HG03103 (cell line): ENCODE data around the gene TIGD7.
A peak's percentile ranks its signal among the peaks of the same experiment; 100 is the strongest.

Source experiments
- ATAC-seq: cut with Tn5 transposase; IDR thresholded peaks from one replicate; pipeline ENCODE4 v1.9.1; 2021; ENCODE audit warnings: low read depth; ENCODE audit not compliant: unreplicated experiment

TIGD7 gene

GRCh38 chr16:3305109-3306068 lies at the start of gene TIGD7, which contains the start of gene ZNF75A:
Gene TIGD7, minus strand, starts transcription at chr16:3305430. Its CDS starts 4,816 bp downstream, at chr16:3300614.
Gene ZNF75A, plus strand, starts transcription at chr16:3305497. Its CDS starts 2,932 bp downstream, at chr16:3308429.
- ATAC-seq: peak; percentile 79

DNA sequence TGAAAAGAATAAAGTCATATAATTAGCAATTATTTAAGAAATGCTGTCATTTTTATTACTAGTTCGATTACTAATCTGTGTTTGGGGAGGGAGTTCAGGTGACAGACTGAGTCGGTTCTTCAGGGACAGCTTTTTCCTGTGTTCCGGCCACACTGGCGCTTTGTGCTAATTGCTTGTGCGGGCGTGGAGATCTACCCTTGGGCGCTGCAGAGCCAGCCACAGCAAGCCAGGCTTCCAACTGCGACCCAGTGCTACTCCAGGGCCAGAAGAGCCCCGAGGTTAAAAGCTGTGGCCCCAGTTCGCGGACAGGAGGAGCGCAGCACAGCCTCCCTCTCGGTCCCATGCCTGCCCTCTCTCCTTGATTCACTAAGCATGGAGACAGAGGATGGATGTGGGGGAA lies 43.9 kb upstream of the TIGD7 start:
- ATAC-seq: no peak

- no peak for ATAC-seq
Measured at GRCh38 chr16:3348547-3349167, 43.4 kb upstream of the TIGD7 start.

GRCh38 chr16:3347586-3347985 lies 42.4 kb upstream of the TIGD7 start:
- ATAC-seq: no peak

DNA sequence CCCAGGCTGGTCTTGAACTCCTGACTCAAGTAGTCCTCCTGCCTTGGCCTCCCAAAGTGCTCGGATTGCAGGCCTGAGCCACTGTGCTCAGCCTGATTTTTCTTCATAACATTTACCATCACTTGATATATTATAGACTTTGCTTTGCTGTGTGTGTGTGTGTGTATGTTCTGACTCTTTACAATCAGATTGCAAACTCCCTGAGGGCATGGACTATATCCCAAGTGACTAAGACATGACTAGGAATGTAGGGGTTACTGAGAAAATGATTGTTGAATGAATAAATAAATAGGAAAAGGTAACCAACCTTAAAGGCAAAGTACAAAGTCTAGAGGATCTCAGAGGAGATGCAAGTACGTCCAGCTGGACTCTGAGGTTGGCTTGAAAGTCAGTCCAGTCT lies 40.8 kb upstream of the TIGD7 start:
- no peak for ATAC-seq

DNA sequence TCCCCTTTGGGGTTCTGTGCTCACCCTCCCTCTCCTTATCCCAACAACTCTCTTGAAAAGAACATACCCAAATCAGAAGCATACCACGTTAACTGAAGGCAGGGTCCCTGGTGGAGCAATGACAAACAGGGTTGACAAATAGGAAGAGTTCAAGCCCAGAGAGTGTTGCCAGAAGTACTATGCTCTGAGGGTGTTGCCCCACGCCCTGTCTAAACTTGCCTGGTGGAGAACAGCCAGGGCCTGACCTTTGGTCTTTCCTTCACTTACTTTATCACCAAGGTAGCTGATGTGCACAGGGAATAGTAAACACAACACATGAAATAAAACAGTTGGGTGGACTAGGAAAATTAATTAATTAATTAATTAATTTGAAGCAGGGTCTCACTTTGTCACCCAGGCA lies 23.4 kb upstream of the TIGD7 start:
- ATAC-seq: no peak

- ATAC-seq: no peak
Measured at GRCh38 chr16:3328104-3328503, 22.9 kb upstream of the TIGD7 start.

DNA sequence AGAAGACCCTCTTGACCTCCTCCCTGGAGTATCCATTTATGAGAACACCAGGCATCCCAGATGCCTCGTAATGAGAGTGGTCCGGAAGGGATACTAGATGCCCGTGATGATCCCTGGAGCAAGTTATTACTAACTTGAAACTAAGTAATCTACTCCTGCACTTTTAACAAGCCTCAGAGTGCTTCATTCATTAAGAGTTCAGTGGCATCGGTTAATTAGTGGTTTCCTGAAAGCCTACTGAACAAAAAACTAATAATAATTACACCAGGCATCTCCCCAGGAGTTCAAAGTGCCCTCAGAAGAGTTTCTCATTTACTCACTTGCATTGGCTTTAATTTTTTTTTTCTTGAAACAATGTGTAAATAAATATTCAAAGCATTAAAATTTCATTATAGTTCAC lies 22.3 kb upstream of the TIGD7 start:
- ATAC-seq: no peak

GRCh38 chr16:3321816-3322215 lies 16.6 kb upstream of the TIGD7 start:
- ATAC-seq: no peak

GRCh38 chr16:3317315-3317999 lies 12.2 kb upstream of the TIGD7 start:
- no peak for ATAC-seq

DNA sequence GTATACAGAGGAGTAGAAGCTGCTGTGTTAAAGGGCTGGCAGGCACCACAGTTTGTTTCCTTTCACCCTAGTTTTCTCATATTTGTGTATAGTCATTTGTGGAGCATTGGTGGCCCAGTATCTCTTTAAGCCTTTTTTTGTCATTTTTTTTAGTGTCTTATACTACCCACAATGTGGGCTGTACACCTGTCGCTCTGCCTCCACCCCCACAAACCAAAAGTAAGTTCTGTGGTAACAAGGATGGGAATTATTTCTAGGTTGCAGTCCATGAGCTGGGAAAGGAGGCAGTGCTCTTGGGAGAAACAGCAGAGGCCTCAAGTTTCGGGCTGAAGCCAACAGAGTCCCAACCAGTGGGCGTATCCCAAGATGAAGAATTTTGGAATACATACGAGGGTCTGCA lies 6.3 kb upstream of the TIGD7 start:
- ATAC-seq: no peak

GRCh38 chr16:3306078-3306477 lies 848 bp upstream of the TIGD7 start:
- no peak for ATAC-seq

DNA sequence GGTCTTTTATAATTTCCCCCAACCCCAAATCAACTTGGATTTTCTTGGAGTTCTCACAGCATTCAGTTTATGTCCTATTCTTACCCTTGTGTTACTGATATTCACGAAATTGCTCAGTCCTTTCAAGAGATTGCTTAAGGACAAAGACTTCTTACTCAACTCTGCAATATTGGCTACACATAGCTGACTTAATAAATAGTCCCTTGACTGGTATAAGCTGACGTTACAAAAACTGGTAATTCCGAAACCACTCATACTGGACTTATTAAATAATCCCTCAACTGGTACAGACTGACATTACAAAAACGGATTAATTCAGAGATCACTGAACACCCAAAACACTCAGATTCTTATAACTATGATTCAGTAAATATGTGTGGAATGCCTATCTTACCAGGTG lies 860 bp downstream of the TIGD7 start:
- no peak for ATAC-seq

DNA sequence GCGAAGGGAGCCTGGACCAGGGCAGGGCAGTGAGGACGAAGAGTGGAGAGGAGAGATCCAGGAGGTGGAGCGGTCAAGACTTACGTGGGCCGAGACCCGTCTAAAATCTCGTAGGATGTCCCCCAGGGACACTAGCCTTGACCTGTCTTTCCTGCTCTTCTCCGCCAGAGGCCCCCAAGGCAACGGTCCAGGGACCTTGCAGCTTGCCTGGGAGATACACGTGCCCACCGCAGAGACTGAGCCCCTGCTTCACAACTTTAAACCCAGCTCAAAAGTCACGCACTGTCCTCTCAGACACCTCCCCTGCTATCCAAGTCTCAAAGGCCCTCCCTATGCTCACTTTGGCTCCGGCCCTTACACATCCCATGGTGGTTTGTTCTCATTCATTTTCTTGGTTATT lies 9.4 kb downstream of the TIGD7 start:
- no peak for ATAC-seq

DNA sequence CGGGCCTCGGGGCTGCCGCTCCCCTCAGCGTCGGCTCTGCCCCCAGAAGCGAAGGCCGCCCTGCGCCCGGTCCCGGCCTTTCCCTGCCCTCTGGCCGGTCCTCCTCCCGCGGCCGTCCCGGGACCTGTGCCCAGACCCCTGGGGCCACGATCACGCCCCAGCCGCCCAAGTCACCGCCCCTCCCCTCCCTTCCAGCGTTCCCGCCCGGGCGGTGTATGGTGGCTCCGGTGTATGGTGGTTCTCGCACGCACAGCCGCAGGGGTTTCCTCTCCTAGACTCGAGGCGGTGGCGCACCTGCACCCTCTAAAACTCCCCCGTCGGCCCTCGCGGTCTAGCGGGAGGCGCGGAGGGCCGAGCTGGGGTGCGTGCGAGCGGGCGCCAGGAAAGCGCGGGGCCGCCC lies 10.0 kb downstream of the TIGD7 start:
- ATAC-seq: no peak

DNA sequence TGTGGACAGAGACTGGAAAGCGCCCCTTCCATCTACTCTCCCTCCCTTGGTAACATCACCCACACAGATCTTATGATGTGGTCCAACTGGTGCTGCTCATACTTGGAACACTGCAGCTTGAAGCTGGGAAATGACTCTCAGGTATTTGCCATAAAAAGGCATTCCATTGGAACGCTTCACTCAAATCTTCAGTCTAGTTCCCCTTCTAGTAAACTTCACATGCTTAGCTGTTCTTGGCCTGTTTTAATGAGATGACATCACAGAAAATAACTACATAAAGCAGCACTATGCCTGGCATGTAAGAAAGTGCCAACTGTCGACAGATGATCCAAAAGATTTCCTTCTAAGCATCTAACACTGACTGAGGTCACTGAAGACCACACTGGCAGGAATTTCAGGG lies 12.6 kb downstream of the TIGD7 start:
- ATAC-seq: no peak

GRCh38 chr16:3289998-3290673 lies 15.1 kb downstream of the TIGD7 start:
- no peak for ATAC-seq

- ATAC-seq: no peak
Measured at GRCh38 chr16:3285131-3285530, 20.1 kb downstream of the TIGD7 start.

DNA sequence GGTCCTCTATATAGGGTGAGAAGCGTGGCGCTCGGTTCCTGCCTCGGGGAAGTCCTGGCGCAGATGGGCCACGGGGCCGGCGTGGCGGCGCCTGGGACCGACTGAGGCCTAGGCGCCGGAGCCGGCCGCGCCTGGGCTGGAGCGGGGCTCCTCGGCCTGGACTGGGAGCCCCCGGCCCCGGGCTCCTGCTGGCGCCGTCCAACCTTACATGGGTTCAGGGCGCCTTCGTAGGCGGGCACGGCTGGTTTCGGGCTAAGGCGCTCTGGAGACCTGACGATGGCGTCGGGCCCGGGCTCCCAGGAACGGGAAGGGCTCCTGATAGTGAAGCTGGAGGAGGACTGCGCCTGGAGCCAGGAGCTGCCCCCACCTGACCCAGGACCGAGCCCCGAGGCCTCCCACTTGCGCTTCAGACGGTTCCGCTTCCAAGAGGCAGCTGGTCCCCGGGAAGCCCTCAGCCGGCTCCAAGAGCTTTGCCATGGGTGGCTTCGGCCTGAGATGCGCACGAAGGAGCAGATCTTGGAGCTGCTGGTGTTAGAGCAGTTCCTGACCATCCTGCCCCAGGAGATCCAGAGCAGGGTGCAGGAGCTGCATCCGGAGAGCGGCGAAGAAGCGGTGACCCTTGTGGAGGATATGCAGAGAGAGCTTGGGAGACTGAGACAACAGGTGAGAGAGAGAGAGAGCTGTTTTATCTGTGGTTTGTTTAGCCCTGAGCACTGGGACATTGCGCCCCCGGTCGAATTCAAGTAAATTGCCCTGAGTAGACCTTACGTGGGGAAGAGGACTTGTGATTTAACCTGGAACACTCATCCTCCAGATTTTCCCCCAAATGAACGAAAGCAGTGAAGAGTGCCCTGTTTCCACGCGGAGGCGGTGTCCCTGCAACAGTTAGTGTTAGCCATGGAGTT lies 21.4 kb downstream of the TIGD7 start:
- no peak for ATAC-seq
